Activated CD4-positive, alpha-beta memory T cell treated with anti-CD3 and anti-CD28 coated beads for 36 hours (primary cell): Measurements from ENCODE around the gene KIF3A. TPM values are rescaled to one million over a fixed set of nuclear protein-coding genes. Genes with fewer than 3 reads are reported as not detected.

Experiments
- CTCF ChIA-PET: fragments of 350-600 bp; sonication (Branson Sonifier 250); formaldehyde crosslinking; loops from one replicate; lab custom pipeline; 2021; ENCODE audit warnings: antibody characterized with exemption, inconsistent platforms; lab: Charles Lee
- POLR2A ChIA-PET: fragments of 350-600 bp; sonication (Branson Sonifier 250); formaldehyde crosslinking; loops from one replicate; lab custom pipeline; 2021; ENCODE audit warnings: antibody characterized with exemption; lab: Charles Lee
- DNase-seq: peaks from one replicate; pipeline ENCODE4 v3.0.0-alpha.2; 2020
- H3K27ac Mint-ChIP-seq: one replicate; pipeline ENCODE4 v1.8.0; 2021; ENCODE audit warnings: mixed read lengths
- H3K27me3 Mint-ChIP-seq: one replicate; pipeline ENCODE4 v1.8.0; 2021; ENCODE audit warnings: mixed read lengths
- H3K36me3 Mint-ChIP-seq: one replicate; pipeline ENCODE4 v1.8.0; 2021; ENCODE audit warnings: mixed read lengths
- H3K4me1 Mint-ChIP-seq: one replicate; pipeline ENCODE4 v1.8.0; 2021; ENCODE audit warnings: low read depth, mixed read lengths
- H3K4me3 Mint-ChIP-seq: one replicate; pipeline ENCODE4 v1.8.0; 2021; ENCODE audit warnings: mild to moderate bottlenecking, mixed read lengths
- H3K9me3 Mint-ChIP-seq: one replicate; pipeline ENCODE4 v1.8.0; 2021; ENCODE audit warnings: mixed read lengths
- intact Hi-C: fragments of 100-400 bp; cut with micrococcal nuclease; formaldehyde crosslinking; loops from one replicate; pipeline ENCODE4 v1.15.1; 2023
- total RNA-seq, 2 experiments: library from RNA; stranded (reverse); gene quantifications; one replicate each; pipeline ENCODE4 v1.2.3, GENCODE V29; 2021

KIF3A gene
- total RNA-seq, 2 experiments from 2014 or later, result 12.1 to 16.1 TPM

GRCh38 chr5:132655821-132656773, 81.2 kb downstream of the KIF3A start:
- POLR2A ChIA-PET, result no interaction called here
- peaks cover 33% of the 10 kb centered on the region for H3K27me3 Mint-ChIP-seq
- CTCF ChIA-PET, result interaction anchor here (2.5 kb wide), 1 partner anchor 16 kb away, joined by 6 read pairs; no protein-coding TSS in a partner anchor
- H3K9me3 Mint-ChIP-seq, result no peaks in the 10 kb centered on the region
- peaks cover 29% of the 10 kb centered on the region for H3K4me1 Mint-ChIP-seq
- intact Hi-C loops, result no loop called here
- no peak overlapping the region for H3K27ac Mint-ChIP-seq
- H3K36me3 Mint-ChIP-seq, result no peaks in the 10 kb centered on the region
- peak; percentile 56 for DNase-seq
- peak overlapping the region; percentile 16 for H3K4me3 Mint-ChIP-seq

GRCh38 chr5:132653716-132654115, 83.6 kb downstream of the KIF3A start:
- intact Hi-C loops, result no loop called here
- ChIA-PET POLR2A (no interaction called here), CTCF (interaction anchor here (0.7 kb wide), 1 partner anchor 8 kb away, joined by 3 read pairs; no protein-coding TSS in a partner anchor)
- no peak overlapping the region for H3K27ac Mint-ChIP-seq
- H3K4me1 Mint-ChIP-seq, result peaks cover 18% of the 10 kb centered on the region
- peaks cover 35% of the 10 kb centered on the region for H3K27me3 Mint-ChIP-seq
- H3K9me3 Mint-ChIP-seq, result peaks cover 2% of the 10 kb centered on the region
- no peaks in the 10 kb centered on the region for H3K36me3 Mint-ChIP-seq
- no peak for DNase-seq
- no peak overlapping the region for H3K4me3 Mint-ChIP-seq

GRCh38 chr5:132651838-132652469, 85.4 kb downstream of the KIF3A start:
- CTCF ChIA-PET, result no interaction called here
- peaks cover 5% of the 10 kb centered on the region for H3K36me3 Mint-ChIP-seq
- H3K4me3 Mint-ChIP-seq, result no peak overlapping the region
- POLR2A ChIA-PET, result no interaction called here
- intact Hi-C loops, result no loop called here
- H3K27ac Mint-ChIP-seq, result no peak overlapping the region
- no peak for DNase-seq
- H3K27me3 Mint-ChIP-seq, result peaks cover 26% of the 10 kb centered on the region
- H3K9me3 Mint-ChIP-seq, result peaks cover 18% of the 10 kb centered on the region
- H3K4me1 Mint-ChIP-seq, result peaks cover 6% of the 10 kb centered on the region

- Mint-ChIP-seq H3K36me3 (peaks cover 22% of the 10 kb centered on the region), H3K9me3 (peaks cover 18% of the 10 kb centered on the region), H3K27ac (no peak overlapping the region), H3K4me1 (peaks cover under 1% of the 10 kb centered on the region), H3K27me3 (peaks cover 7% of the 10 kb centered on the region), H3K4me3 (no peak overlapping the region)
- intact Hi-C loops, result no loop called here
- no peak for DNase-seq
- ChIA-PET POLR2A (no interaction called here), CTCF (interaction anchor here (1.6 kb wide), 1 partner anchor 122 kb away, joined by 5 read pairs; no protein-coding TSS in a partner anchor)
Observed at GRCh38 chr5:132648355-132648754, 89.0 kb downstream of the KIF3A start.

GRCh38 chr5:132647473-132647872, 89.9 kb downstream of the KIF3A start:
- intact Hi-C loops, result no loop called here
- ChIA-PET CTCF (interaction anchor here (1.0 to 1.6 kb wide), 2 partner anchors 121 to 141 kb away, joined by 3 to 5 read pairs; no protein-coding TSS in a partner anchor), POLR2A (interaction anchor here (0.7 kb wide), 1 partner anchor 10 kb away, joined by 3 read pairs; the partner anchor contains the start of gene IL13)
- DNase-seq, result no peak
- no peak overlapping the region for H3K27ac Mint-ChIP-seq
- peaks cover 9% of the 10 kb centered on the region for H3K4me1 Mint-ChIP-seq
- H3K27me3 Mint-ChIP-seq, result peaks cover 6% of the 10 kb centered on the region
- peaks cover 18% of the 10 kb centered on the region for H3K9me3 Mint-ChIP-seq
- peaks cover 30% of the 10 kb centered on the region for H3K36me3 Mint-ChIP-seq
- no peak overlapping the region for H3K4me3 Mint-ChIP-seq

- H3K4me3 Mint-ChIP-seq, result no peak overlapping the region
- ChIA-PET CTCF (interaction anchor here (1.0 to 1.6 kb wide), 2 partner anchors 120 to 140 kb away, joined by 3 to 5 read pairs; no protein-coding TSS in a partner anchor), POLR2A (interaction anchor here (0.7 kb wide), 1 partner anchor 11 kb away, joined by 3 read pairs; the partner anchor contains the start of gene IL13)
- peaks cover 37% of the 10 kb centered on the region for H3K36me3 Mint-ChIP-seq
- H3K27me3 Mint-ChIP-seq, result peaks cover 2% of the 10 kb centered on the region
- intact Hi-C loops, result no loop called here
- no peak for DNase-seq
- H3K4me1 Mint-ChIP-seq, result peaks cover 17% of the 10 kb centered on the region
- H3K9me3 Mint-ChIP-seq, result peaks cover 18% of the 10 kb centered on the region
- H3K27ac Mint-ChIP-seq, result no peak overlapping the region
Observed at GRCh38 chr5:132646583-132647266, 90.6 kb downstream of the KIF3A start.

GRCh38 chr5:132644177-132644576, 93.2 kb downstream of the KIF3A start:
- Mint-ChIP-seq H3K27ac (no peak overlapping the region), H3K4me1 (peaks cover 42% of the 10 kb centered on the region), H3K9me3 (peaks cover 18% of the 10 kb centered on the region), H3K4me3 (no peak overlapping the region), H3K27me3 (no peaks in the 10 kb centered on the region), H3K36me3 (peaks cover 49% of the 10 kb centered on the region)
- ChIA-PET POLR2A (no interaction called here), CTCF (interaction anchor here (1.0 to 1.7 kb wide), 3 partner anchors 30 to 176 kb away, joined by 3 to 5 read pairs (median 3); no protein-coding TSS in a partner anchor)
- DNase-seq, result no peak
- intact Hi-C loops, result loop anchor here (5.0 kb wide), 1 partner anchor 542 kb away; no protein-coding TSS in a partner anchor

Other genes with a start within 250 kb of the KIF3A start
- 100 to 1,000 TPM; 104 to 106 TPM for gene IRF1, start 246.8 kb downstream of the KIF3A start, total RNA-seq
- 1 to 10 TPM; 4.1 to 5.0 TPM for gene IL5, start 194.0 kb downstream of the KIF3A start, total RNA-seq
- 10 to 100 TPM; 44.6 to 47.6 TPM for gene RAD50, start 180.6 kb downstream of the KIF3A start, total RNA-seq
- gene IL13, start 79.4 kb downstream of the KIF3A start, total RNA-seq, result 10 to 100 TPM; 13.0 to 14.9 TPM
- gene IL4, start 63.6 kb downstream of the KIF3A start, total RNA-seq, result 1 to 10 TPM; 6.4 to 6.8 TPM
- gene CCNI2, start 9.9 kb upstream of the KIF3A start, total RNA-seq, result 1 to 10 TPM; 2.7 to 4.2 TPM
- gene SEPTIN8, start 39.7 kb upstream of the KIF3A start, total RNA-seq, result 10 to 100 TPM; 31.1 to 32.8 TPM
- not detected for gene SOWAHA, start 75.8 kb upstream of the KIF3A start, total RNA-seq
- gene SHROOM1, start 93.1 kb upstream of the KIF3A start, total RNA-seq, result 1 to 10 TPM; 1.2 to 1.6 TPM
- under 1 TPM; 0.43 to 0.73 TPM for gene GDF9, start 128.9 kb upstream of the KIF3A start, total RNA-seq
- gene UQCRQ, start 129.1 kb upstream of the KIF3A start, total RNA-seq, result 100 to 1,000 TPM; 540 to 565 TPM
- gene LEAP2, start 136.1 kb upstream of the KIF3A start, total RNA-seq, result 1 to 10 TPM; 1.7 to 3.2 TPM
- gene AFF4, start 226.1 kb upstream of the KIF3A start, total RNA-seq, result 10 to 100 TPM; 21.9 to 22.1 TPM